Measurements from ENCODE around the gene CAMK1.

CAMK1 gene

GRCh38 chr3:9786209-9786739, 16.5 kb upstream of the CAMK1 start:
- TF ChIP-seq ZFX (IDR thresholded peaks at IDR 0.05; ENCODE audit: borderline replicate concordance) = no peak
- TF ChIP-seq CTCF (IDR thresholded peaks at IDR 0.05) = no peak
- H3K27ac ChIP-seq = no peak overlapping the region

- TF ChIP-seq CTCF (IDR thresholded peaks at IDR 0.05) (no peak), ZFX (IDR thresholded peaks at IDR 0.05; ENCODE audit: borderline replicate concordance) (no peak)
- H3K27ac ChIP-seq = no peak overlapping the region
These were observed 15.9 kb upstream of the CAMK1 start for GRCh38 chr3:9785602-9786001.

GRCh38 chr3:9784965-9785364, 15.2 kb upstream of the CAMK1 start:
- no peak overlapping the region for H3K27ac ChIP-seq
- TF ChIP-seq CTCF (IDR thresholded peaks at IDR 0.05) (no peak), ZFX (IDR thresholded peaks at IDR 0.05; ENCODE audit: borderline replicate concordance) (no peak)

GRCh38 chr3:9783954-9784353, 14.2 kb upstream of the CAMK1 start:
- H3K27ac ChIP-seq = no peak overlapping the region
- TF ChIP-seq CTCF (IDR thresholded peaks at IDR 0.05) (no peak), ZFX (IDR thresholded peaks at IDR 0.05; ENCODE audit: borderline replicate concordance) (no peak)

- TF ChIP-seq CTCF (IDR thresholded peaks at IDR 0.05) (0 out of 2 replicates have a peak, but pooled peaks have one; percentile 15), ZFX (IDR thresholded peaks at IDR 0.05; ENCODE audit: borderline replicate concordance) (no peak)
- no peak overlapping the region; the same call in 1 of the 2 replicates for H3K27ac ChIP-seq
These were observed 13.0 kb upstream of the CAMK1 start for GRCh38 chr3:9782770-9783169.

GRCh38 chr3:9781978-9782603, 12.3 kb upstream of the CAMK1 start:
- H3K27ac ChIP-seq = no peak overlapping the region; the same call in 1 of the 2 replicates
- no peak for TF ChIP-seq CTCF (IDR thresholded peaks at IDR 0.05)
- TF ChIP-seq ZFX (IDR thresholded peaks at IDR 0.05; ENCODE audit: borderline replicate concordance) = no peak

GRCh38 chr3:9781551-9781950, 11.8 kb upstream of the CAMK1 start:
- TF ChIP-seq CTCF (IDR thresholded peaks at IDR 0.05) = no peak
- no peak for TF ChIP-seq ZFX (IDR thresholded peaks at IDR 0.05; ENCODE audit: borderline replicate concordance)
- no peak overlapping the region for H3K27ac ChIP-seq

All from 22Rv1 (cell line).